HG03175 (cell line): ENCODE results near the gene RNASET2.
"Not testable (repeated sequence)": the region's sequence is repeated elsewhere in the genome, so short reads cannot be mapped to it uniquely, and the experiment has no call there.

Experiments
- ATAC-seq: cut with Tn5 transposase; IDR thresholded peaks from one replicate; pipeline ENCODE4 v1.9.1; 2021; ENCODE audit warnings: mild to moderate bottlenecking, moderate library complexity; ENCODE audit not compliant: unreplicated experiment

RNASET2 gene

GRCh38 chr6:166905013-166905412, 51.3 kb downstream of the RNASET2 start:
- no peak for ATAC-seq

- ATAC-seq, result no peak
Measured at GRCh38 chr6:166904101-166904746, 52.1 kb downstream of the RNASET2 start.

GRCh38 chr6:166903500-166903899, 52.9 kb downstream of the RNASET2 start:
- no peak for ATAC-seq

GRCh38 chr6:166903027-166903426, 53.3 kb downstream of the RNASET2 start:
- no peak for ATAC-seq

- ATAC-seq, result no peak
Measured at GRCh38 chr6:166902211-166902755, 54.1 kb downstream of the RNASET2 start.

GRCh38 chr6:166901626-166902025, 54.7 kb downstream of the RNASET2 start:
- no peak for ATAC-seq

GRCh38 chr6:166900956-166901607, 55.3 kb downstream of the RNASET2 start:
- ATAC-seq, result no peak

GRCh38 chr6:166900130-166900708, 56.1 kb downstream of the RNASET2 start:
- ATAC-seq, result no peak

- ATAC-seq, result no peak
Measured at GRCh38 chr6:166898910-166899309, 57.4 kb downstream of the RNASET2 start.

GRCh38 chr6:166894614-166895013, 61.7 kb downstream of the RNASET2 start:
- not testable (repeated sequence) for ATAC-seq

GRCh38 chr6:166892472-166892871, 63.9 kb downstream of the RNASET2 start:
- not testable (repeated sequence) for ATAC-seq

GRCh38 chr6:166886773-166887172, 69.6 kb downstream of the RNASET2 start:
- not testable (repeated sequence) for ATAC-seq

GRCh38 chr6:166884958-166885357, 71.4 kb downstream of the RNASET2 start:
- not testable (repeated sequence) for ATAC-seq

- ATAC-seq, result no peak
Measured at GRCh38 chr6:166879594-166879993, 76.8 kb downstream of the RNASET2 start.
